Osteocyte (in vitro differentiated cells): Measurements from ENCODE around the gene C19orf38. TPM values are rescaled to one million over a fixed set of nuclear protein-coding genes. Genes with fewer than 3 reads are reported as not detected.

Source experiments
- DNase-seq: peaks from one replicate; pipeline ENCODE4 v3.0.0; 2021; ENCODE audit warnings: mixed read lengths; ENCODE audit not compliant: unreplicated experiment; ENCODE audit errors: extremely low spot score
- H3K27ac Mint-ChIP-seq: one replicate; pipeline ENCODE4 v1.8.0; 2021; ENCODE audit warnings: mild to moderate bottlenecking, mixed read lengths; ENCODE audit not compliant: unreplicated experiment
- H3K27me3 Mint-ChIP-seq: one replicate; pipeline ENCODE4 v1.8.0; 2021; ENCODE audit warnings: mixed read lengths; ENCODE audit not compliant: unreplicated experiment
- H3K36me3 Mint-ChIP-seq: one replicate; pipeline ENCODE4 v1.8.0; 2021; ENCODE audit warnings: mixed read lengths; ENCODE audit not compliant: unreplicated experiment
- H3K4me1 Mint-ChIP-seq: one replicate; pipeline ENCODE4 v1.8.0; 2021; ENCODE audit warnings: mixed read lengths; ENCODE audit not compliant: unreplicated experiment
- H3K4me3 Mint-ChIP-seq: one replicate; pipeline ENCODE4 v1.8.0; 2021; ENCODE audit warnings: mild to moderate bottlenecking, moderate library complexity, mixed read lengths; ENCODE audit not compliant: unreplicated experiment
- H3K9me3 Mint-ChIP-seq: one replicate; pipeline ENCODE4 v1.8.0; 2021; ENCODE audit warnings: mixed read lengths; ENCODE audit not compliant: unreplicated experiment
- total RNA-seq: library from RNA; stranded (reverse); gene quantifications from 2 replicates; pipeline ENCODE4 v1.2.1, GENCODE V29; 2021
- TF ChIP-seq, protein P1 (sequence below): fragments of 200-600 bp; sonication (generic); IDR thresholded peaks from 2 replicates; pipeline ENCODE4 v1.5.0; 2021; ENCODE audit warnings: antibody characterized with exemption, mild to moderate bottlenecking, moderate library complexity

The C19orf38 gene
- total RNA-seq, 1 donor from 2014 or later = 0.27 TPM

GRCh38 chr19:10826846-10827245, 21.4 kb upstream of the C19orf38 start:
- Mint-ChIP-seq H3K4me3 (no peak overlapping the region), H3K36me3 (peaks cover 8% of the 10 kb centered on the region), H3K27ac (no peak overlapping the region), H3K27me3 (no peaks in the 10 kb centered on the region), H3K9me3 (no peaks in the 10 kb centered on the region), H3K4me1 (no peaks in the 10 kb centered on the region)
- TF ChIP-seq, protein P1, sequence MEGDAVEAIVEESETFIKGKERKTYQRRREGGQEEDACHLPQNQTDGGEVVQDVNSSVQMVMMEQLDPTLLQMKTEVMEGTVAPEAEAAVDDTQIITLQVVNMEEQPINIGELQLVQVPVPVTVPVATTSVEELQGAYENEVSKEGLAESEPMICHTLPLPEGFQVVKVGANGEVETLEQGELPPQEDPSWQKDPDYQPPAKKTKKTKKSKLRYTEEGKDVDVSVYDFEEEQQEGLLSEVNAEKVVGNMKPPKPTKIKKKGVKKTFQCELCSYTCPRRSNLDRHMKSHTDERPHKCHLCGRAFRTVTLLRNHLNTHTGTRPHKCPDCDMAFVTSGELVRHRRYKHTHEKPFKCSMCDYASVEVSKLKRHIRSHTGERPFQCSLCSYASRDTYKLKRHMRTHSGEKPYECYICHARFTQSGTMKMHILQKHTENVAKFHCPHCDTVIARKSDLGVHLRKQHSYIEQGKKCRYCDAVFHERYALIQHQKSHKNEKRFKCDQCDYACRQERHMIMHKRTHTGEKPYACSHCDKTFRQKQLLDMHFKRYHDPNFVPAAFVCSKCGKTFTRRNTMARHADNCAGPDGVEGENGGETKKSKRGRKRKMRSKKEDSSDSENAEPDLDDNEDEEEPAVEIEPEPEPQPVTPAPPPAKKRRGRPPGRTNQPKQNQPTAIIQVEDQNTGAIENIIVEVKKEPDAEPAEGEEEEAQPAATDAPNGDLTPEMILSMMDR = no peak
- DNase-seq = no peak

DNA sequence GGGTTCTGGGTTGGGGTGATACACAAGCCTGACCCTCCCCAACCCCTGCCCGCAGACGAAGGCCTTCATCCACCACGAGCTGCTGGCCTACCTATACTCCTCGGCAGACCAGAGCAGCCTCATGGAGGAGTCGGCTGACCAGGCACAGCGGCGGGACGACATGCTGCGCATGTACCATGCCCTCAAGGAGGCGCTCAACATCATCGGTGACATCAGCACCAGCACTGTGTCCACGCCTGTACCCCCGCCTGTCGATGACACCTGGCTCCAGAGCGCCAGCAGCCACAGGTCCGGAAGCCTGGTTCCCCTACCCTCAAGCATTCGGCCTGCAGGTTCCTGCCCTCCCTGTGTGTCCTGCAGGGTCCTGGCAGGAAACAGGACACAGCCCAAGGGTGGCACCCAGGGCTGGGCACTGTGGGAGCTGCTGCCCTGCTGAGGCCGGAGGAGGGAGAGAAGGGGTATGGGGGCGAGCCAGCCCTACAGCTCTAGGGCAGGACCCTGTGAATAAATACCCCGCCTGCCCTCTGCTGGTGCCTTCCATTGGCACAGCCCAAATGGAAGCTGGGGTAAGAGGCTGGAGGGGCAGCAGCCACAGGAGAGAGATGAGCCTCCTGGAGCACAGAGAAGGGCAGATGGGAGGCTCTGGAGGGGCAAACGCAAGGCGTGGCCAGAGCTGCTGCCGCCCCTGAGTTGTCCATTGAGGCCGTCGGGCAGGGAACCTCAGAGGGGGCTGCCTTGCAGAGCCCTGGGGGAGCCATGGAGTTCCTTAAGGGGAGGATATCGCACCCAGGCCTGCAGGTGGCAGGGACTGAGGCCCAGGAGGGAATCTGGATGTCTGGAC, 19.0 kb upstream of the C19orf38 start:
- Mint-ChIP-seq H3K4me1 (no peaks in the 10 kb centered on the region), H3K27ac (peak overlapping the region; percentile 31), H3K36me3 (peaks cover 10% of the 10 kb centered on the region), H3K4me3 (no peak overlapping the region), H3K9me3 (no peaks in the 10 kb centered on the region), H3K27me3 (no peaks in the 10 kb centered on the region)
- TF ChIP-seq, protein P1 = peak; percentile 19
- no peak for DNase-seq

DNA sequence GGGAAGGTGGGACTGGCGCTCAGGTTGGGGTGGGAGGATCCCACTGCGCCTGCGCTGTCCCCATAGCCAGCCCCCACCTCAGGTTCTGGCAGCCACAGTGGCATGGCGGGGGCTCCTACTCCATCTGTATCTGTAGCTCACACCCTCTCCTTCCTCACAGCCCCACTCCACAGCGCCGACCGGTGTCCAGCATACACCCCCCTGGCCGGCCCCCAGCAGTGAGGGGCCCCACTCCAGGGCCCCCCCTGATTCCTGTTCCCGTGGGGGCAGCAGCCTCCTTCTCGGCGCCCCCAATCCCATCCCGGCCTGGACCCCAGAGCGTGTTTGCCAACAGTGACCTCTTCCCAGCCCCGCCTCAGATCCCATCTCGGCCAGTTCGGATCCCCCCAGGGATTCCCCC, 18.2 kb upstream of the C19orf38 start:
- H3K9me3 Mint-ChIP-seq = no peaks in the 10 kb centered on the region
- H3K27ac Mint-ChIP-seq = peak overlapping the region; percentile 70
- H3K36me3 Mint-ChIP-seq = peaks cover 9% of the 10 kb centered on the region
- H3K27me3 Mint-ChIP-seq = no peaks in the 10 kb centered on the region
- H3K4me3 Mint-ChIP-seq = no peak overlapping the region
- no peaks in the 10 kb centered on the region for H3K4me1 Mint-ChIP-seq
- TF ChIP-seq, protein P1 = no peak
- DNase-seq = no peak

GRCh38 chr19:10830370-10830769, 17.8 kb upstream of the C19orf38 start:
- DNase-seq = no peak
- peak overlapping the region; percentile 70 for H3K27ac Mint-ChIP-seq
- TF ChIP-seq, protein P1 = no peak
- H3K36me3 Mint-ChIP-seq = peaks cover 9% of the 10 kb centered on the region
- H3K4me3 Mint-ChIP-seq = no peak overlapping the region
- peaks cover under 1% of the 10 kb centered on the region for H3K4me1 Mint-ChIP-seq
- H3K9me3 Mint-ChIP-seq = no peaks in the 10 kb centered on the region
- no peaks in the 10 kb centered on the region for H3K27me3 Mint-ChIP-seq

GRCh38 chr19:10830931-10831779, 17.1 kb upstream of the C19orf38 start:
- no peak overlapping the region for H3K4me3 Mint-ChIP-seq
- no peaks in the 10 kb centered on the region for H3K9me3 Mint-ChIP-seq
- no peaks in the 10 kb centered on the region for H3K27me3 Mint-ChIP-seq
- TF ChIP-seq, protein P1 = no peak
- H3K27ac Mint-ChIP-seq = no peak overlapping the region
- H3K36me3 Mint-ChIP-seq = peaks cover 11% of the 10 kb centered on the region
- no peak for DNase-seq
- peaks cover 4% of the 10 kb centered on the region for H3K4me1 Mint-ChIP-seq
